Activated CD4-positive, CD25-positive, alpha-beta regulatory T cell treated with anti-CD3 and anti-CD28 coated beads, Interleukin-2, amount 50 U/mL, for 16 hours (primary cell): ENCODE measurements around the gene FOLR1.

ENCODE experiments used
- DNase-seq: peaks from one replicate; pipeline ENCODE4 v3.0.0-alpha.2; 2020; ENCODE audit warnings: low read depth, low spot score

The FOLR1 gene

DNA sequence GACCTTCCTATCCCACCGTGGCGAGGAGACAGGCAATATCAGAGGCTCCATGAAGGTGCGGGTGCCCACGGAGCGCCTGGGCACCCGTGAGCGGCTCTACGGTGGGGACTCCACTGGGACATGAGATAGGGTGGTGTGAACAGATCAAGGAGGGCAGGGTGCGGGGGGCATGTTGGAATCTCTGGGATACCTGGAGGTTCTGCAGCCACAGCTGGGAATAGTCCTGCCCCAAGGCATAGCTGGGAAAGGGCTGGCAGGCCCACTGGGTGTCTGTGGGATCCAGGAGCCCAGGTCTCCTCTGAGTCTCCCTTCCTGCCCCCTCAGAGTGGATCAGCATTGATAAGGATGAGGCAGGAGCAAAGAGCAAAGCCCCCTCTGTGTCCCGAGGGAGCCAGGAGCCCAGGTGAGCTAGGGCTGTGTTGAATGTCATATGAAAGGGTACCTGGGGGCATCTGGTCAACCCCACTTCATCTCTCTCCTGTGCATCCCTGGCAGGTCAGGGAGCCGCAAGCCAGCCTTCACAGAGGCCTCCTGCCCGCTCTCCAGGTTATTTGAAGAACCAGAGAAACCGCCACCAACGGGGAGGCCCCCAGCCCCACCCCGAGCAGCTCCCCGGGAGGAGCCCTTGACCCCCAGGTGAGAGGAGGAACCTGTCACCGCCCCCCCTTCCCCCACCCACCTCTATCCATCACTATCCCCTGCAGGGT is 43.6 kb downstream of the FOLR1 start:
- no peak for DNase-seq

DNA sequence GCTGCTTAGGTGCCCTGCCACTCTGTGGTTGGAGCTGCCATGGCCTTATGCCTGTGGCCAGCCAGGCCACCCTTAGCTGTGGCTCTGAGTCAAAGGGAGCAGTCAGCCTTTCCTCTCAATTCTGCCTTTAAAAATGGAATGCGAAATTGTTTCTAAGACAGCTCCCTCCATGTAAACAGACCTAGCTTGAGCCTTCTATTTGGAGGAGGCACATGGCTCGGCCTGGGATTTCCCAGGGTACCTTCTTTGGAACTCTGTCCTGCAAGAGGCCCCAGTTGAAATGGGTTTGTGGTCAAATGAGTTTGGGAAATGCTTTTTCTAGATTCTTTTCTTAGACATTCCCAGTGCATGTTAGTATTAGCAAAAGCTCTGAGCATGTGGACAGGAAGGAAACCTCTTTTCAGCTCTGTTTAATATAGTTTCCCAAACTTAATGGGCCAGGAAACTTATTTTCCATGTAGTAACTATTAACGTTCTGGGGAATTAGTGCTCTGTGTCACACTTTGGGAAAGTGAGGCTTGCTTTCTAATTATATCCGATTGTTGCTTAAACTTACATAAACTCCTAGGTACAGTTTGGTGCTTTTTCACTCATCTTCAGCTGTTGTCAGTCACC is 44.2 kb downstream of the FOLR1 start:
- no peak for DNase-seq

DNA sequence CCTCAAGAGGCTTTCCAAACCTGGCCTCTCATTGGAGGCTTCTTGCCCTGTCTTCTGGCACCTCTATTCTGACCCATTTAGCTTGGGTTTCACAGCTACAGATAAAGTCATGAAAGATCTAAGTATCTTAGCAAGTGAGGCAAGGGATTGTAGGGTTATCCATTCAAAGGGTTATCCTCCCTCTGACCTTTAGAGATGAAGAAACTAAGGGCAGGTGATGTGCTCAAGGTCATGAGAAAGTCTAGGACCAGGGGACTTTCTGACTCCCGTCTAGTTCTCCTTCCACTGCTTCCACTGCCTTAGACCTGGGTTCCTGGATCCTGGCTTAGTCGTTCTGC is 44.8 kb downstream of the FOLR1 start:
- DNase-seq, result no peak

DNA sequence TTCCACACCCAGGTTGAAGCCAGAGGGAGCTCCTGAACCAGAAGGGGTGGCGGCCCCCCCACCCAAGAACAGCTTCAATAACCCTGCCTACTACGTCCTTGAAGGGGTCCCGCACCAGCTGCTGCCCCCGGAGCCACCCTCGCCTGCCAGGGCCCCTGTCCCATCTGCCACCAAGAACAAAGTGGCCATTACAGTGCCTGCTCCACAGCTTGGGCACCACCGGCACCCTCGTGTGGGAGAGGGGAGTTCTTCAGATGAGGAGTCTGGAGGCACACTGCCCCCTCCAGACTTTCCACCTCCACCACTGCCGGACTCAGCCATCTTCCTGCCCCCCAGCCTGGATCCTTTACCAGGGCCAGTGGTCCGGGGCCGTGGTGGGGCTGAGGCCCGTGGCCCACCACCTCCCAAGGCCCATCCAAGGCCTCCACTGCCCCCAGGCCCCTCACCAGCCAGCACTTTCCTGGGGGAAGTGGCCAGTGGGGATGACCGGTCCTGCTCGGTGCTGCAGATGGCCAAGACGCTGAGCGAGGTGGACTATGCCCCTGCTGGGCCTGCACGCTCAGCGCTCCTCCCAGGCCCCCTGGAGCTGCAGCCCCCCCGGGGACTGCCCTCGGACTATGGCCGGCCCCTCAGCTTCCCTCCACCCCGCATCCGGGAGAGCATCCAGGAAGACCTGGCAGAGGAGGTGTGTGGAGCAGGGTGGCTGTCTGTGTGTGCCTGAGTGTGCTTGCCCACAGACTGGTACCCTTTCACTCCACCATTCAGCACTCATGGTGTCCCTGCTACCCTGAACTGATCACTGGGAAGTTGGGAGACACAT is 45.4 kb downstream of the FOLR1 start:
- no peak for DNase-seq

DNA sequence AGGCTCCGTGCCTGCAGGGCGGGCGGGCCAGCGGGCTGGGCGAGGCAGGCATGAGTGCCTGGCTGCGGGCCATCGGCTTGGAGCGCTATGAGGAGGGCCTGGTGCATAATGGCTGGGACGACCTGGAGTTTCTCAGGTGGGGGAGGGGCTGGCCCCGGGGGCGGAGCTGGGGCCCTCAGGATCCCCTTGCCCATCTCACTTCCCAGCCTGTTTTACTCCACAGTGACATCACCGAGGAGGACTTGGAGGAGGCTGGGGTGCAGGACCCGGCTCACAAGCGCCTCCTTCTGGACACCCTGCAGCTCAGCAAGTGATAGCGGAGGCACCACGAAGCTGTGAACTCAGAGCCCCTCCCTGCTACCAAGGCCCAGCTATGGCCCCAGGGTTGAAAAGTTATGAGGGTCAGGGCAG is 46.1 kb downstream of the FOLR1 start:
- DNase-seq, result no peak

DNA sequence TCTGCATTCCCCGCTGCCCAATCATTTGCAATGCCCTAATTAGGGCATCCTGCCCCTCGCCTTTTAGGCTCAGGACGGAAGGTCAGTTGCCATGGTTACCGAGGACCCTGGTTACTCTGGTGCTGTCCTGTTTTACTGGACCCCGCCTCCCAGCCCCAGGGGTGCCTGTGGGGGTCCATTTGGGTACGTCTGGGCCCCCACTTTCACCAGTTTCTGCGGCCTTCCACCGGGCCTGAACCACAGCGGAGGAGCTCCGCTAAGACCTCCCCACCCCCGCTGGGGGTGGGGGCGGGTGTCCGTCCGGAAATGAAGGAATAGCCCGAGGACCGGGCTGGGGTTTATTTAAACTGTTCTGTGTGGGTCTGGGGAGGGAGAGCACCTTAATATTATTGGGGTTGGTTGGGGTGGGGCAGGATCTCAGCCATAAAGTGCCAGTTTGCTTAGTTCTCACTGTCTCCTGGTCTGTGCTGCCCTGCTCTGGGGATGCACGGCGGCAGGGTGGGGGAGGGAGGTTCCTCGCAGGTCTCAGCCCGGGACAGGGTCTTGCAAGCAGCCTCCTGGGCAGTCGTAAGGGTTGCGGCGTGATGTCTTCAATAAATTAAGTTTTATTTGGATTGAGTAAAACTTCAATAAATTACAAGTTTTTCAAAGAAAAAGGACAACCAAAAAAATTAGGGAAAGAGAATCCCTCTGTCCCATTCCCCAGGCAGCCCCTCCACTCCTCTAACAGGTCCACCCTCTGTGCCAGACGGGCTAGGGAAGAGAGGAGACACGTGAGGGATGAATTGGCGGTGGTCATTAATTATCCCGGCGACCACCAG is 46.8 kb downstream of the FOLR1 start:
- no peak for DNase-seq

DNA sequence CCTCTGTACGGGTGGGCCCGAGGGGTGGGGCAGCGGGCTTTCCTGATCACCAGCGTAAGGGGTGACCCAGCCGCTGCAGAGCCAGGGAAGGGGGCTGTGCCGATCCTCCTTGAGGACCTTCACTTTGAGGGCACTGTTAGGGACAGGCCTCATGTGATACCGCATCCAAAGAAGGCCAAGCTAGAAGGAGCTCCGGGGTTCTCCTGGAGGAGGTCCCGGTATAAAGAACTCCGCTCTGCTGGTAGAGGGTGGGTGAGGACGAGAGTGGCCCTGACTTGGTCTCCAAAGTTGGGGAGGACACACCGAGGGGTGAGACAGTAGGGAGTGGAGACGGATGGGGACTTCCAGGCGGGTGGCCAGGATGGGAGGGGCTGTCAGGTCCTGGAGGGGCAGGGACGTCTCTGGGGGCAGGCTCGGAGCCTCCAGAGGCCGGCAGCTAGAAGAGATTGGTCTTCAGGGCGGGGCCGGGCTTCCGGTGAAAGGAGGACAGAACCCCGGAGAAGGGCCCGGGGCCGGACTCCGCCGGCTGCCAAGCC is 47.4 kb downstream of the FOLR1 start:
- no peak for DNase-seq

DNA sequence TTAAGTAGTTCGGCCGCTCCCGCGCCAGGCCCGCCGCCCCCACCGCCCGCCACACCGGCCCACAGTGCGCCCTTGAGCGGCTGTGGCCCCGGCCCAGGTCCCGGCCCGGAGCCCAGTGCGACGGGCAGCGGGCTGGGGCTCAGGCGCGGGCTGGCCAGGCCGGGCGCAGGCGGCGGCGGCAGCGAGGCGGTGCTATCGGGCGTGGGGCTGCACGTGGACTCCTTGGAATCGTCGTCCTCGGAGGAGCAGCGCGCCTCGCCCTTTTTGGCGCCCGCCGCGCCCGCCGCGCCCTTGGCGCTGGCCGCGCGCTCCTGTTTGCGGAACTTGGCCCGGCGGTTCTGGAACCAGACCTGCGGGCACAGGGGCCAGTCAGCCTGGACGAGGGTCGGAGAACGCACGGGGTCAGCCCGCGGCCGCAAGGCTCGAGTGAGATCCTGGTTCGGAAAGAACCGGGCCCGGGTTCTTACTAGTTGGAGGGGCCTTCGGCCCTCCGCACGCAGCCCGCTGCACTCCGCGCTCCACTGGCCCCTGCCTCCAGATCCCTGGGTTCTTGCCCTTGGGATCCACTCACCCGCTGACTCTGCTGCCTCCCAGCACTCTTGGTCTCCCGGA is 48.0 kb downstream of the FOLR1 start:
- no peak for DNase-seq

DNA sequence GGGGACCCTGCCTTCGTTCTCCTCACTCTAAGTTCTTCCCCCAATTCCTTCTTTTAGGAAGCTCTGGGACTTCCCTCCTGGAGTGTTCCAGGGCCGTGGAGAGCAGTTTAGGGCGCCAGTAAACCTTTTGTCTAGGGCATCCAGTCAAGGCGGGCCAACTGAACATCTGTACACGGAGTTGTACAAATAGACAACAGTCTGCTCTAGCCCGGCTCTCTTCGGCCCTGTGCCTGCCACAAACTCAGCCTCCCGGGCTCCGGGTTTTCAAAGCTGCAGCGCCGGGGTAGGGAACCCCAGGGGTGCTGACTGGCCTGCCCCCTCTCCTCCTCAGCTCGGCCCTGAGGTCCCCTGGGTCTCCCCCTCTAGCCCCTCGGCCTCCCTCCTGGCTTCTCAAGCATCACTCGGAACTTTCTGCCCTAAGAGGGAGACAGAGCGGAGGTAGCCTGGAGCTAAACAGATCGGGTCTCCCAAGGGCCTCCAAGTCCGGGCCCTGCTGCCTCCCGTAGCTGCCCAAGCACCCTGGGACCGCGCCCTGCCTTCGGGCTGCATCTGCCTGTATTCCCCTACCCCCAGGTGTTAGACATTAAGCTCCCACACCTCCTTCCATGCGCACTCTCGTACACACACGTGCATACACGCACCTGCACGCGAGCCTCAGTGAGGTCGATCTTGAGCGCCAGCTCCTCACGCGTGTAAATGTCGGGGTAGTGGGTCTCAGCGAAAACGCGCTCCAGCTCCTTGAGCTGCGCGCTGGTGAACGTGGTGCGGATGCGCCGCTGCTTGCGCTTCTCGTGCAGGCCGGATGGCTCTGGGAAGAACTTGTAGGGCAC is 48.7 kb downstream of the FOLR1 start:
- DNase-seq, result no peak

DNA sequence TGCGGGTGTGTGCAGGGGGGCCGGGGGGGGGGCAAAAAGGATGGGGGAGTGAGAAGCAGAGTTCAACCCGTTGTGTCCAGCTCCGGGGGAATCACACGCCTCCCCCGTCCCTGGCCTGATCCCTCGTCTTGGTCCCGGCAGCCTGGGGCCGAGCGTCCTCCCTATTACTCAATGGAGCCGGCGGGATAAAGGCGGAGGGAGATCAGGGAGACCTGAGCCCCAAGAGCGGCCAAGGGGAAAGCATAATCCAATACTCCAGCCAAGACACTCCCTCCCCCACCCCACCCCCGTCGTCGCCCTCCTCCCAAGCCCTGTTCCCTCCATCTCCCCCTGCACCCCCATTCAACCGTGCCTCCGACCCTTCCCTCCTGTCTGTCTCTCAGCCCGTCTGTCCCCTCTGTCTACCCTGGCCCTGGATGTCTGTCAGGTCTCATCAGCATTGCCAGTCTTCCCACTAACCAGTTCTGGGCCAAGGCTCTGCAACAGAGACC is 49.4 kb downstream of the FOLR1 start:
- no peak for DNase-seq

DNA sequence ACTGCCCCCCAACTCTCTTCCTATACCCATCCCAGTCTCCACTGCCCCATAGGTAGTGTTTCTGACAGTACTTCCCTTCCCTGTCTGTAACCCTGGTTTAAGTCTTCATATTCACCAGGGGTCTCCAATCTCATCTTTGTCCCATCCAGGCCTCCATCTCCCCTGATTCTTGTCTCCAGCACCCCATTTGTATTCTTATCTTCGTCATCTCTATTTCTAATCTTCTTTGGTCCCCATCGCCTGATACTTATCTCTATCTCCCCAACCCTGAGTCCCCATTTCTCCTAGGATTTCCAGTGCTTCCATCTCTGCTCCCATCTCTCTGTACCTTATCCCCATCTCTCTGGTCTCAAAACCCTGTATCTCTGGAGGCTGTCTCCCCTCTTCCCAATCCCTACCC is 50.2 kb downstream of the FOLR1 start:
- DNase-seq, result no peak

DNA sequence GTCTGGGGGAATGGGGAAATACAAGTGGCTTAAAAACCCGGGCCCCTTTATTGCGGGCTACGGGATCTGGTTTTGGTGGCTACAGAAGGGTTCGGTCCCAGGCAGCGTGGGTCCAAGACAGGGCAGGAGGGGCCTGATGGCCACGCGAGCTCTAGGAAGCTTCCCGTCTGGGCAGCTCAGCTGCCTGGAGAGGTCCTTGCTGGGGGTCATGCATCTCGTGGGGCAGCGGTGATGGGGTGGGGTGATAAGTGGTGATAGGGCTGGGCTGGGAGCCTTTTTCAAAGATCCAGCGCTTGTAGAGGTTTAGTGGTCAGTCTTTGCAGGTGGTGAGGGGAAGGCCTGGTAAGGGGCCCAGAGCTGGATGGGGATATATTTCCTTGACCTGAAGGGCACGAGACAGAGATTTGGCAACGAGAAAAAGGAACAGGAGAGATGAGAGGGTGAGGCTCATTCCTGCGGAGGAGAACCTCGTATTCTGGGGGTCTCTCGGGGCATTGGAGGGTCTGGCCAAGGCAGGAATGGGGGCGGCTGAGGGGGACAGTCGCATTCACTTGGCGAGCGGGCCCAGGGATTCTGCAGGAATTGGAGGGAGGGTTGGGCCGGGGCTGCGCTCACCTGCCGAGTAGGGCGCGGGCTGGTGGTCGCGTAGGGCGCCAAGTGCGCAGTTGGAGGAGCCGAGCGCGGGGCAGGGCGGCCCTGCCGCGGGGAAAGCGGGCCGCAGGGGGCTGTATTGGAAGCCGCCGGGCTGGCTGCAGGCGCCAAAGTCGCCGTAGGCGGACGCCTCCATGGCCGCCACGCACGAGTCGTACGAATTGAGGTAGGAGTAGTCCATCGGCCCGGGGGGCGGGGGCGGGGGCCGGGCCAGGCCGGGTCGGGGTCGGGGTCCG is 51.5 kb downstream of the FOLR1 start:
- DNase-seq, result no peak

DNA sequence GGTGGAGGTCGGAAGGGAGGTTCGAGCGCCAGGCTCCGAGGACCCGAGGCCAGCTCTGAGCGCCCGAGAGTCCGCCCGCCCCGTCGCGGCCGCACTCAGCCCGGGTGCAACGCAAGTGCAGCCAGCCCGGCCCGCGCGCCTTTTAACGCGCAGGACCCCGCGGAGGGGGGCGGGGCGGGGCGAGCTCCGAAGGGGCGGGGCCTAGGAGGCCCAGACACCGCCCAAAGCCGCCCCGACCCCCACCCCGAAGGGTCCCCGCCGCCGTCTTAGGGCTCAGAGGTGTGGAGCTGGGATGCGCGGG is 52.1 kb downstream of the FOLR1 start, which contains the start of gene PHOX2A:
PHOX2A (minus strand) TSS at position 117 of the 301 bp plus-strand sequence. CDS start 172 bp downstream, outside the sequence.
- DNase-seq, result no peak

DNA sequence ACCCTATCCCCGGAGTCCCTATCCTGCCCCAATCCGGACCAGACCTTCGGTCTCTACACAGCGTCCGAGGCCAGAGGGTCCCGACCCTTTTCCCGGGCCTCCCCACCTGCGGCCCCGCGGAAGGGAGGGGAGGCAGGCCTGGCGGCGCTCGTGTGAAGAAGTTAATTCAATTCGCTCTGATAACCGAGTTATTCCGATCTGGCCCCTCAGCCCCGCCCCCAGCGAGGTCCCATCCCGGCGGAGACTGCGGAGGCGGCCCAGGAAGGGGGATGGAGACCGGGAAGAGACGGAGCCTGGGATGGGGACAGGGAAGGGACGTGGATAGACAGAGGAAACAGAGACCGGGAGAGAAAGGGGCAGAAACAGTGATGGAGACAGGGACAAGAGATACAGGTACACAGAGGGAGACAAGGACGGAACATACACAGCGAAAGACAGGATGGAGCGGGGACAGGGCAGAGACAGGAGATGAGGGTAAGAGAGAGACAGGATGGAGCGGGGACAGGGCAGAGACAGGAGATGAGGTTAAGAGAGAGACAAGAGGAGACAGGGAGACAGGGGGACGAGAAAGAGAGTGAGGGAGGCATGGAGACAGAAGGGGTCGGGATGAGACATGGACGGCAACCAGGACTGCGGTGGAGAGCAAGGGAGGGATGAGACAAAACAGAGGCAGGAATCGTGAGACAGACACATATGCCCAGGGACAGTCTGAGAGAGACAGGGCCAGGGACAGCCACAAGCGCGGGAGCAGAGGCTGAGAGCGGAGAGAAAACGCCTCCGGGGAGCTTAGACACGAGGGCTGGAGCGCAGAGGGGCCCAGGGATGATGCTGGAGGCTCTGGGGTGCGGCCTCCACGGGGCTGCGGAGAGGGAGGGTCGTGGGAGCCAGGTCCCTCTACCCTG is 52.7 kb downstream of the FOLR1 start:
- no peak for DNase-seq

DNA sequence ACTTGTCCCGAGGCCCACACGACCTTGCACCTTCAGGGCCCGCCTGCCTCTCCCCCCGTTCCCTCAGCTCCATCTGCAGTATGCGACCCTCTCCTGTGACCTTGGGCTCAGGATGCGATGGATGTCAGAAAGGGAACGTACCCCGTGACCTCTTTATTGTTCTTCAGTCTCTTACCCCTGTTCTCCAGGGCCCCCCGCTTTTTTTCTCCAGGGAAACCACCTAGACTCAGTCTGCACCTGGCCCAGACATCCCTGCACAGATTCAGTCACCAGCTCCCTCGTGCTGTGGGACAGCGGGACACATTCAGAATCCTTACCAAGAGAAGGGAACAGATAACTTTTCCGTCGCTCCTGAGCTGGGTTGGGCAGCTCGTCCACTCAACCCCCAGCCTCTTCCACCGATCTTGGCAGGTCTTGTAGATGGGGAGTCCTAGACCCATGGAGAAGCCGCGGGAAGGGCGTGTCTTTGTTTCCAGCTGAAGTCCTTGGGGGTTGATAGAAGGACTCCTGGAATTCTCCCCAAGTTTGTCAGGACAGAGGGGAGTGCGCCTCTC is 53.4 kb downstream of the FOLR1 start:
- no peak for DNase-seq
